Tibial artery (tissue), 4 donors: ENCODE measurements around the gene FRMD4A.
A peak's percentile ranks its signal among the peaks of the same experiment; 100 is the strongest.
"Not testable (repeated sequence)": the region's sequence is repeated elsewhere in the genome, so short reads cannot be mapped to it uniquely, and the experiment has no call there.

Experiments
- DNase-seq, 2 donors: peaks; one replicate each; pipeline ENCODE4 v3.0.0-alpha.2; 2019
- H3K27ac ChIP-seq, 2 donors: fragments of 200-600 bp; sonication (generic) in 1 of 2; 1 replicate in 1 of 2; 2 replicates in 1 of 2; pipeline ENCODE4 v1.5.1; 2018 to 2019; ENCODE audit warnings: mild to moderate bottlenecking in 1 of 2
- H3K27me3 ChIP-seq, 2 donors: fragments of 200-600 bp; sonication (generic) in 1 of 2; one replicate each; pipeline versions ENCODE4 v1.5.1 to v1.6.0; 2016 to 2019
- H3K36me3 ChIP-seq, 3 donors: fragments of 200-600 bp; sonication (generic) in 2 of 3; one replicate each; pipeline ENCODE4 v1.5.1; 2016 to 2019; ENCODE audit warnings: mild to moderate bottlenecking in 2 of 3
- H3K4me1 ChIP-seq, 4 donors: fragments of 200-600 bp; sonication (generic) in 2 of 4; 1 replicate in 3 of 4; 2 replicates in 1 of 4; pipeline ENCODE4 v1.5.1; 2016 to 2019
- H3K4me3 ChIP-seq, 2 donors: fragments of 200-600 bp; sonication (generic) in 1 of 2; 1 replicate in 1 of 2; 2 replicates in 1 of 2; pipeline ENCODE4 v1.5.1; 2018 to 2019; ENCODE audit warnings: mild to moderate bottlenecking in 2 of 2
- H3K9me3 ChIP-seq, 3 donors: fragments of 200-600 bp; sonication (generic) in 1 of 3; one replicate each; pipeline ENCODE4 v1.5.1; 2016 to 2019
- intact Hi-C: fragments of 100-400 bp; cut with DNase I; formaldehyde crosslinking; loops from one replicate; pipeline ENCODE4 v1.15.0; 2023; ENCODE audit warnings: low total_unique reads
- TF ChIP-seq, protein P1 (sequence below), 2 experiments: fragments of 200-600 bp in 1 of 2; fragments of 450-650 bp in 1 of 2; IDR thresholded peaks; one replicate each; pipeline ENCODE4 v1.5.1; 2017 to 2019; ENCODE audit warnings: antibody characterized with exemption in 2 of 2, mild to moderate bottlenecking in 1 of 2, moderate library complexity in 1 of 2

FRMD4A gene

GRCh38 chr10:13957856-13958255 is 372.9 kb downstream of the FRMD4A start:
- no peak for DNase-seq
- TF ChIP-seq, protein P1, sequence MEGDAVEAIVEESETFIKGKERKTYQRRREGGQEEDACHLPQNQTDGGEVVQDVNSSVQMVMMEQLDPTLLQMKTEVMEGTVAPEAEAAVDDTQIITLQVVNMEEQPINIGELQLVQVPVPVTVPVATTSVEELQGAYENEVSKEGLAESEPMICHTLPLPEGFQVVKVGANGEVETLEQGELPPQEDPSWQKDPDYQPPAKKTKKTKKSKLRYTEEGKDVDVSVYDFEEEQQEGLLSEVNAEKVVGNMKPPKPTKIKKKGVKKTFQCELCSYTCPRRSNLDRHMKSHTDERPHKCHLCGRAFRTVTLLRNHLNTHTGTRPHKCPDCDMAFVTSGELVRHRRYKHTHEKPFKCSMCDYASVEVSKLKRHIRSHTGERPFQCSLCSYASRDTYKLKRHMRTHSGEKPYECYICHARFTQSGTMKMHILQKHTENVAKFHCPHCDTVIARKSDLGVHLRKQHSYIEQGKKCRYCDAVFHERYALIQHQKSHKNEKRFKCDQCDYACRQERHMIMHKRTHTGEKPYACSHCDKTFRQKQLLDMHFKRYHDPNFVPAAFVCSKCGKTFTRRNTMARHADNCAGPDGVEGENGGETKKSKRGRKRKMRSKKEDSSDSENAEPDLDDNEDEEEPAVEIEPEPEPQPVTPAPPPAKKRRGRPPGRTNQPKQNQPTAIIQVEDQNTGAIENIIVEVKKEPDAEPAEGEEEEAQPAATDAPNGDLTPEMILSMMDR (IDR thresholded peaks at IDR 0.05), result no peak
- no peaks in the 10 kb centered on the region for H3K27me3 ChIP-seq
- peak overlapping the region; percentile 81 to 86 for H3K27ac ChIP-seq
- no peak overlapping the region for H3K4me3 ChIP-seq
- no peaks in the 10 kb centered on the region for H3K36me3 ChIP-seq
- H3K9me3 ChIP-seq, result no peaks in the 10 kb centered on the region
- intact Hi-C loops, result loop anchor here (5.0 to 10.0 kb wide), 2 partner anchors 123 to 171 kb away; no protein-coding TSS in a partner anchor
- H3K4me1 ChIP-seq, result peaks cover 0 to 56% (median 23%) of the 10 kb centered on the region in 4 donors

GRCh38 chr10:13956826-13957225 is 373.9 kb downstream of the FRMD4A start:
- TF ChIP-seq, protein P1 (IDR thresholded peaks at IDR 0.05), result peak; percentile 70 to 76
- no peaks in the 10 kb centered on the region for H3K9me3 ChIP-seq
- H3K4me1 ChIP-seq, result peaks cover 0 to 56% (median 23%) of the 10 kb centered on the region in 4 donors
- no peak overlapping the region for H3K4me3 ChIP-seq
- H3K27me3 ChIP-seq, result no peaks in the 10 kb centered on the region
- H3K27ac ChIP-seq, result peak overlapping the region; percentile 81 to 86
- intact Hi-C loops, result loop anchor here (5.0 to 10.0 kb wide), 2 partner anchors 122 to 170 kb away; no protein-coding TSS in a partner anchor
- H3K36me3 ChIP-seq, result no peaks in the 10 kb centered on the region
- peak; percentile 93 to 96 for DNase-seq

- Histone ChIP-seq H3K36me3 (no peaks in the 10 kb centered on the region), H3K9me3 (no peaks in the 10 kb centered on the region), H3K27ac (peak overlapping the region; percentile 81 to 86), H3K4me1 (peaks cover 0 to 49% (median 19%) of the 10 kb centered on the region in 4 donors), H3K4me3 (no peak overlapping the region), H3K27me3 (no peaks in the 10 kb centered on the region)
- intact Hi-C loops, result loop anchor here (5.0 to 10.0 kb wide), 2 partner anchors 121 to 168 kb away; no protein-coding TSS in a partner anchor
- TF ChIP-seq, protein P1 (IDR thresholded peaks at IDR 0.05), result no peak
- DNase-seq, result no peak
These were observed 375.2 kb downstream of the FRMD4A start for GRCh38 chr10:13955409-13956068.

GRCh38 chr10:13954195-13954594 is 376.5 kb downstream of the FRMD4A start:
- not testable (repeated sequence) for DNase-seq, H3K27ac ChIP-seq, H3K4me3 ChIP-seq, H3K27me3 ChIP-seq, H3K9me3 ChIP-seq, H3K36me3 ChIP-seq
- intact Hi-C loops, result loop anchor here (10.0 kb wide), 1 partner anchor 119 kb away; no protein-coding TSS in a partner anchor
- peaks cover 0 to 48% (median 13%) of the 10 kb centered on the region in 4 donors for H3K4me1 ChIP-seq

GRCh38 chr10:13953371-13953770 is 377.4 kb downstream of the FRMD4A start:
- DNase-seq, result no peak
- Histone ChIP-seq H3K27ac (no peak overlapping the region), H3K27me3 (no peaks in the 10 kb centered on the region), H3K9me3 (no peaks in the 10 kb centered on the region), H3K4me1 (peaks cover 0 to 45% (median 15%) of the 10 kb centered on the region in 4 donors), H3K4me3 (no peak overlapping the region), H3K36me3 (no peaks in the 10 kb centered on the region)
- intact Hi-C loops, result loop anchor here (10.0 kb wide), 1 partner anchor 119 kb away; no protein-coding TSS in a partner anchor
- TF ChIP-seq, protein P1 (IDR thresholded peaks at IDR 0.05), result no peak

- TF ChIP-seq, protein P1 (IDR thresholded peaks at IDR 0.05), result no peak
- intact Hi-C loops, result loop anchor here (10.0 kb wide), 1 partner anchor 116 kb away; no protein-coding TSS in a partner anchor
These were observed 380.2 kb downstream of the FRMD4A start for GRCh38 chr10:13950543-13950939.

More at GRCh38 chr10:13950543-13950939, 380.2 kb downstream of the FRMD4A start:
- no peak for DNase-seq
- H3K27me3 ChIP-seq, result no peaks in the 10 kb centered on the region
- H3K9me3 ChIP-seq, result no peaks in the 10 kb centered on the region
- peak overlapping the region; percentile 41 to 67 for H3K27ac ChIP-seq
- H3K36me3 ChIP-seq, result no peaks in the 10 kb centered on the region
- H3K4me3 ChIP-seq, result no peak overlapping the region
- peaks cover 0 to 30% (median 5%) of the 10 kb centered on the region in 4 donors for H3K4me1 ChIP-seq
